ENCODE data around the gene PRMT5.
A peak's percentile ranks its signal among the peaks of the same experiment; 100 is the strongest.
"Not testable (repeated sequence)": the region's sequence is repeated elsewhere in the genome, so short reads cannot be mapped to it uniquely, and the experiment has no call there.

The PRMT5 gene

DNA sequence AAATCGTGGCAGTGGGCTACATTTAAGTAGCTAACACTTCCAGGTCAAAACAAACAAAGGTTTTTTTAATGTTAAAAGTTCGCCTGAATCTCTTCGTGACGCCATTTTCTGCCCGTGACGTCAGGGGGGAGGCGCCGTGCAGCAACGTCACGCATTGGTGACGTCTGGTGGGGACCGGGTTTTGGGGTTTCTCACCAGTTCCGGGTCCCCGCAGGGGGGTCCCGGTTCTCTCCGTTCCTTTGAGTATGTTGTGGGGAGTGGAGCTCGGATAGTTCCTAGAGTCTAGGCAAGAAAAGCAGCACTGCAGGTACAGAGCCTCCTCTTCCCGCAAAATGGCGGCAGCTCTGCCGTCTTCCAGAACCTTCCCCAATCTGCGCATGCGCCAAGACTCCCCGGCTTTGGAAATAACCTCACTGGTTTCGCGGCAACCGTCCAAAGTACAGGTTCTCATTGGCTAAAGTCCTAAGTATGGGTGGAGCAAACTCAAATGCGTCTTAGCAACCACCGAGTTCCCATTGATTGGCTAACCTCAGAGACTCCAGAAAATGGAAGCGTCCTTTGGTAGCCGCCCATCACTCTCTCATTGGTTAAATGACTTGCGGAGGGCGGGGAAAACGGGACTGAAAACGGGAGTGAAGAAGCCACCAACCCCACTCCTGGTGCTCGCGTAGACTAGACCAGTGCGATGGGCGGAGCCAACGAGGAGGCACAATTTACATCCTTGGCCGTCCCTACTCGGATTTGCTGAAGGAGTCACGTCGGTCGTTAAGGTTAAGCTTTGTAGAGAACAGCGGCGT, 10.2 kb downstream of the PRMT5 start, which contains the start of gene RBM23:
Gene RBM23 (minus strand): TSS at position 346 of the 797 bp plus-strand sequence.
- peaks cover 2% of the 10 kb centered on the region for H3K36me3 ChIP-seq

DNA sequence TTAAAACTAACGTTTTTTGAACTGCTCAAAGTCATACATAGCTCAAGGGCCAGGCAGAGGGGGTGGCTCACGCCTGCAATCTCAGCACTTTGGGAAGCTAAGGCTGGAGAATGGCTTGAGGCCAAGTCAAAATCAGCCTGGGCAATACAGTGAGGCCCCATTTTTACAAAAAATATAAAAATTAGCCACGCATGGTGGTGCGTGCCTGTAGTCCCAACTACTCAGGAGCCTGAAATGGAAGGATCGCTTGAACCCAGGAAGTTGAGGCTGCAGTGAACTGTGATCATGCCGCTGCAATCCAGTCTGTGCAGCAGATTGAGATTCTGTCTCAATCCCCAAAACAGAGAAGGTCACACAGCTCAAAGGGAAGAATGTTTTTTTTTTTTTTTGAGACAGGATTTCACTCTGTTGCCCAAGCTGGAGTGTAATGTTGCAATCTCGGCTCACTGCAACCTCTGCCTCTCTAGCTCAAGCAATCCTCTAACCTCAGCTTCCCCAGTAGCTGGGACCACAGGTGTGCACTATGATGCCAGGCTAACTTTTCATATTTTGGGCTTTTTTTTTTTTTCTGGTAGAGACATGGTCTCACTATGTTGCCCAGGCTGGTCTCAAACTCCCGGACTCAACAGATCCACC, 13.2 kb downstream of the PRMT5 start:
- peak overlapping the region; percentile 65 to 73 for H3K4me3 ChIP-seq (ENCODE audit: low read depth in 1 of 2, low read length in 1 of 2)
- H3K27ac ChIP-seq: peak overlapping the region; percentile 97
- peaks cover 59 to 61% of the 10 kb centered on the region in 2 experiments for H3K4me1 ChIP-seq (ENCODE audit: control insufficient read depth in 1 of 2, insufficient read depth in 1 of 2, low read depth in 1 of 2, low read length in 1 of 2)
- H3K9me3 ChIP-seq: no peaks in the 10 kb centered on the region
- peaks cover 12% of the 10 kb centered on the region for H3K36me3 ChIP-seq
- H3K27me3 ChIP-seq: no peaks in the 10 kb centered on the region
- TF ChIP-seq, protein P1, sequence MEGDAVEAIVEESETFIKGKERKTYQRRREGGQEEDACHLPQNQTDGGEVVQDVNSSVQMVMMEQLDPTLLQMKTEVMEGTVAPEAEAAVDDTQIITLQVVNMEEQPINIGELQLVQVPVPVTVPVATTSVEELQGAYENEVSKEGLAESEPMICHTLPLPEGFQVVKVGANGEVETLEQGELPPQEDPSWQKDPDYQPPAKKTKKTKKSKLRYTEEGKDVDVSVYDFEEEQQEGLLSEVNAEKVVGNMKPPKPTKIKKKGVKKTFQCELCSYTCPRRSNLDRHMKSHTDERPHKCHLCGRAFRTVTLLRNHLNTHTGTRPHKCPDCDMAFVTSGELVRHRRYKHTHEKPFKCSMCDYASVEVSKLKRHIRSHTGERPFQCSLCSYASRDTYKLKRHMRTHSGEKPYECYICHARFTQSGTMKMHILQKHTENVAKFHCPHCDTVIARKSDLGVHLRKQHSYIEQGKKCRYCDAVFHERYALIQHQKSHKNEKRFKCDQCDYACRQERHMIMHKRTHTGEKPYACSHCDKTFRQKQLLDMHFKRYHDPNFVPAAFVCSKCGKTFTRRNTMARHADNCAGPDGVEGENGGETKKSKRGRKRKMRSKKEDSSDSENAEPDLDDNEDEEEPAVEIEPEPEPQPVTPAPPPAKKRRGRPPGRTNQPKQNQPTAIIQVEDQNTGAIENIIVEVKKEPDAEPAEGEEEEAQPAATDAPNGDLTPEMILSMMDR (IDR thresholded peaks at IDR 0.05): no peak

More for the DNA sequence above, 10.2 kb downstream of the PRMT5 start, which contains the start of gene RBM23:
- peaks cover 53 to 54% of the 10 kb centered on the region in 2 experiments for H3K4me1 ChIP-seq (ENCODE audit: control insufficient read depth in 1 of 2, insufficient read depth in 1 of 2, low read depth in 1 of 2, low read length in 1 of 2)
- no peaks in the 10 kb centered on the region for H3K9me3 ChIP-seq
- H3K27ac ChIP-seq: peak within 1 kb of the TSS; percentile 97
- H3K27me3 ChIP-seq: no peaks in the 10 kb centered on the region
- peak within 1 kb of the TSS; percentile 65 to 73 for H3K4me3 ChIP-seq (ENCODE audit: low read depth in 1 of 2, low read length in 1 of 2)
- TF ChIP-seq, protein P1 (IDR thresholded peaks at IDR 0.05): peak; percentile 20

DNA sequence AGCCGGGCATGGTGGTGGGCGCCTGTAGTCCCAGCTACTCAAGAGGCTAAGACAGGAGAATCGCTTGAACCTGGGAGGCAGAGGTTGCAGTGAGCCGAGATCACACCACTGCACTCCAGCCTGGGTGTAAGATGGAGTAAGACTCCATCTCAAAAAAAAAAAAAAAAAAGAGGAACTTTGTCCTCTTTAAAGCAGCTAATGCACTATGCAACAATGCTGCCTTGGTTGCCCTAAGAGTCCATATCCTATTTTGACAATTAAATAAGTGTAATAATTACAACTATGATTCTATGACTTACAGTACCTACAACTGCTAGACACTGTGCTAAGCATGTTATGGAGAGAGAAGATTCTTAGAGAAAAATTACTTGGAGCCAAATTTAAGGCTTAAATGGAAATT, 14.3 kb downstream of the PRMT5 start:
- Histone ChIP-seq H3K4me1 (ENCODE audit: control insufficient read depth in 1 of 2, insufficient read depth in 1 of 2, low read depth in 1 of 2, low read length in 1 of 2) (peaks cover 51 to 53% of the 10 kb centered on the region in 2 experiments), H3K4me3 (ENCODE audit: low read depth in 1 of 2, low read length in 1 of 2) (peak overlapping the region; percentile 65 to 73), H3K36me3 (peaks cover 24% of the 10 kb centered on the region), H3K27ac (peak overlapping the region; percentile 97)
- H3K9me3 ChIP-seq, H3K27me3 ChIP-seq: not testable (repeated sequence)

DNA sequence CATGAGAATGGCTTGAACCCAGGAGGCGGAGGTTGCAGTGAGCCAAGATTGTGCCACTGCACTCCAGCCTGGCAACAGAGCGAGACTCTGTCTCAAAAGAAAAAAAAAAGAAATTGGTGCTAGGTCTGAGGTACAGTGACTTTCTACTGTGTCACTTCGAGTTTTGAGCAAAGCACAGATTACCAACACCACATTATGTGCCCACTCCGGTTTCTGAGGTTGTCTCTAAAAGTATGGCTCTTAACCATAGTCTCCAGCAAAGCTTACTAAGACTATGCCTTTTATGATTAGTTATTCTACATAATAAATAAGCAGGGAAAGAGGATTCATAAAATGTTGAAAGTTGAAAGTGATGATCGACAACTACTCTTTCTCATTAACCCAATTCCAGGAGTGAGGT, 18.3 kb downstream of the PRMT5 start:
- Histone ChIP-seq H3K4me1 (ENCODE audit: control insufficient read depth in 1 of 2, insufficient read depth in 1 of 2, low read depth in 1 of 2, low read length in 1 of 2) (peaks cover 30 to 34% of the 10 kb centered on the region in 2 experiments), H3K36me3 (peaks cover 63% of the 10 kb centered on the region), H3K9me3 (no peaks in the 10 kb centered on the region), H3K4me3 (ENCODE audit: low read depth in 1 of 2, low read length in 1 of 2) (no peak overlapping the region), H3K27me3 (no peaks in the 10 kb centered on the region), H3K27ac (peak overlapping the region; percentile 29)
- TF ChIP-seq, protein P1 (IDR thresholded peaks at IDR 0.05): no peak

DNA sequence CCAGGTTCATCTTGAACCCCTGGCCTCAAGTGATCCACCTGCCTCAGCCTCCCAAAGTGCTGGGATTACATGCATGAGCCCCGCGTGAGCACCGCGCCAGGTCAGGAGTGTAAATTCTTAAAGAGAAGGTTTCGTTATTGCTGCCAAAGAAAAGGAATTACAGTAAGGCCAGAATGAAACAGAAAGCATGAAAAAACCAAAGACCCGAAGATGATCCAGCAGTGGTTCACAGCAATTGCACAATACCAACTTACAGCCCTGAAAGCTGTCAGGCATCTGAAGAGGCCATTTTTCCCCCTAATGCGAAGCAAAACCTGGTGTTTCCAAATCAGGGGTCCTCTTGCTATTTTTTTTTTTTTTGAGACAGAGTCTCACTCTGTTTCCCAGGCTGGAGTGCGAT, 20.6 kb downstream of the PRMT5 start:
- Histone ChIP-seq H3K4me3 (ENCODE audit: low read depth in 1 of 2, low read length in 1 of 2) (no peak overlapping the region), H3K27ac (peak overlapping the region; percentile 61), H3K36me3 (peaks cover 86% of the 10 kb centered on the region), H3K9me3 (no peaks in the 10 kb centered on the region), H3K4me1 (ENCODE audit: control insufficient read depth in 1 of 2, insufficient read depth in 1 of 2, low read depth in 1 of 2, low read length in 1 of 2) (peaks cover 8 to 11% of the 10 kb centered on the region in 2 experiments), H3K27me3 (no peaks in the 10 kb centered on the region)
- TF ChIP-seq, protein P1 (IDR thresholded peaks at IDR 0.05): no peak

DNA sequence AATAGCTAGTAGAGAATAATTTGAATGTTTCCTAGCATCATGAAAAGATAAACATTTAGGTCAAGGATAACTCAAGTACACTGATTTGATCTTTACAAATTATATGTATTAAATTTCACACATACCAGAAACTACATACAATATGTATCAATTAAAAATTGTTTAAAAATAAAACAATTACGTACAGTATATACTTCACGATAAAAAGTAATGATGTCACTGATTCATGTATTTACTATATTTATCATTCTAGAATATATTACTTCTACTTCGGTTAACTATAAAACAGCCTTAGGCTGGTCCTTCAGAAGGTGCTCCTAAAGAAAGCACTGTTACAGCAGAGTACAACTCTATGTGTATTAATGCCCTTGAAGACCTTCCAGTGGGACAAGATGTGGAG, 21.7 kb downstream of the PRMT5 start:
- H3K36me3 ChIP-seq: peaks cover 96% of the 10 kb centered on the region
- peaks cover 6 to 8% of the 10 kb centered on the region in 2 experiments for H3K4me1 ChIP-seq (ENCODE audit: control insufficient read depth in 1 of 2, insufficient read depth in 1 of 2, low read depth in 1 of 2, low read length in 1 of 2)
- H3K4me3 ChIP-seq (ENCODE audit: low read depth in 1 of 2, low read length in 1 of 2): no peak overlapping the region
- no peaks in the 10 kb centered on the region for H3K27me3 ChIP-seq
- TF ChIP-seq, protein P1 (IDR thresholded peaks at IDR 0.05): no peak
- no peak overlapping the region for H3K27ac ChIP-seq
- no peaks in the 10 kb centered on the region for H3K9me3 ChIP-seq
